Measurements from ENCODE around the gene ANKRD33B.

Gene ANKRD33B

DNA sequence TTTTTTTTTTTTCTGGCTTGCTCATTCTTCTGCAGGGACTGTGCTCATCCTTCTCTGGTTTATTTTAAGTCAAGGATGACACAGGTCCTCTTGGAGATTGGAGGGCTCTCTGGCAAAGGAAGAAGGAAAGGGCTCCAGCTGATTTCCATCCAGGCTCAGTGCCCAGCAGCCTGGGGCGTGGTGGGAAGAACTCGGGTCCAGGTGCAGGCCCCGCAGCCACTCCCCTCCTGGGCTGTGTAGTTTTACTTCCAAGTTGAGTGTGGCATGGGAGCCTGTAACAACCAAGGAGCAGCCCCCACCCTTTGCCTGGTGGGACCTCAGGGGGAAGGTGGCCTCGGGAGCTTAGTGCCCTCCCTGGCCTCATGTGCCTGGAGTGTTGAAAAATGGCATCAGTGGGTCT is 58.9 kb downstream of the ANKRD33B start:
- H4K20me1 ChIP-seq = peaks cover 0 to 47% (median 0%) of the 10 kb centered on the region in 11 experiments; a peak in 5 of 22 replicates

DNA sequence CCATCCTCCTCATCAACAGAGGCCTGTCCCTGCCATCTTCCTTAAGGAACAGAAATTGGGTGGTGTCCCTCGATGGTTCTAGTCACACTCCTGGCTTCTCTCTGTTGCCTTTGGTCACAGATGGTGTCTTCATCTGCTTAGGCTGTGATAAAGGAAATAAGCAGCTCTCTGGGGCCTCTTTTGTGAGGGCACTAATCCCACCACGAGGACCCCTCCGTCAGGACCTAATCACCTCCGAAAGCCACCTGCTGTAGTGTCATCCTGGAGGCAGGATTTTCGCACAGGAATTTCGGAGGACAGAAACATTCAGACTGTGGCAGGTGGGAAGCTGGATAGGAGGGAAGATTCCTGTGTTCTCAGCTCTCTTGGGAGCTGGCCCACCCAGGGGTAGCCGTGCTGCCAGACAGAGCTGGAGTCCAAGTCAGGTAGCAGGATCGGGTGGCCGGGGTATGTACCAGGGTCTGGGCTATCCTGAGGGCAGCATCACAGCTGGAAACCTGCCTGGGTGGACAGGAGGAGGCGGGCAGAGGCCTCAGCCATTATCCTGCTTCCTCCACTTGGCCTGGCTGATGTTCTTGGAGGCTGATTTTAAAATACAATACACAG is 59.5 kb downstream of the ANKRD33B start:
- peaks cover 18 to 51% (median 37%) of the 10 kb centered on the region in 10 experiments for H3K4me1 ChIP-seq
- H3K36me3 ChIP-seq = peaks cover 4 to 73% (median 60%) of the 10 kb centered on the region in 11 experiments; a peak in 17 of 22 replicates
- peak overlapping the region in 1 of 11 experiments; percentile 40; a peak in 1 of 22 replicates for H3K9ac ChIP-seq
- H3K4me2 ChIP-seq = no peak overlapping the region
- H3K9me3 ChIP-seq (replicated peaks in 1 of 11) = peaks cover 0 to 34% (median 30%) of the 10 kb centered on the region in 11 experiments; a peak in 18 of 22 replicates
- H3K4me3 ChIP-seq = no peak overlapping the region
- no peaks in the 10 kb centered on the region for H3K27me3 ChIP-seq
- peaks cover 0 to 44% (median 0%) of the 10 kb centered on the region in 11 experiments; a peak in 8 of 22 replicates for H4K20me1 ChIP-seq
- peak overlapping the region in 5 of 11 experiments; percentile 8 to 42 (median 21); a peak in 4 of 22 replicates for H3K27ac ChIP-seq
- no peak for TF ChIP-seq Cebpa-rat (IDR thresholded peaks at IDR 0.05)

More for the DNA sequence above, 58.9 kb downstream of the ANKRD33B start:
- TF ChIP-seq Cebpa-rat (IDR thresholded peaks at IDR 0.05) = no peak
- H3K27ac ChIP-seq = peak overlapping the region in 4 of 11 experiments; percentile 8 to 42 (median 16); a peak in 4 of 22 replicates
- H3K4me1 ChIP-seq = peaks cover 18 to 47% (median 34%) of the 10 kb centered on the region in 10 experiments
- H3K9me3 ChIP-seq (replicated peaks in 1 of 11) = peaks cover 0 to 40% (median 36%) of the 10 kb centered on the region in 11 experiments; a peak in 18 of 22 replicates
- 0 out of 22 replicates have a peak overlapping the region, but pooled peaks of 1 of the 11 experiments have one; percentile 2 for H3K9ac ChIP-seq
- no peak overlapping the region; a peak in 1 of 22 replicates for H3K4me2 ChIP-seq
- H3K4me3 ChIP-seq = no peak overlapping the region
- H3K36me3 ChIP-seq = peaks cover 5 to 79% (median 66%) of the 10 kb centered on the region in 11 experiments; a peak in 17 of 22 replicates
- H3K27me3 ChIP-seq = no peaks in the 10 kb centered on the region

DNA sequence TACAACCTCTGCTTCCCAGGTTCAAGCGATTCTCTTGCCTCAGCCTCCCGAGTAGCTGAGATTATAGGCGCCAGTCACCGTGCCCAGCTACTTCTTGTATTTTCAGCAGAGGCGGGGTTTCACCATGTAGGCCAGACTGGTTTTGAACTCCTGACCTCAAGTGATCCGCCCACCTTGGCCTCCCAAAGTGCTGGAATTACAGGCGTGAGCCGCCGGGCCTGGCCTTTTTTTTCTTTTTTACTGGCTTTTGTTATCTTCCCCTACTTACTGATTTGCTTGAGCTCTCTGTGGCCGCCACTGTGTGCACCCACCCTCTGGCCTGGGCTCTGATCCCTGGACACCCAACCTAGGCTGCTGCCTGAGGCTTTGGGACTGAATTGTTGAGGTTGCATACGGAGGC is 60.3 kb downstream of the ANKRD33B start:
- H3K9me3 ChIP-seq (replicated peaks in 1 of 11) = peaks cover 0 to 26% (median 24%) of the 10 kb centered on the region in 11 experiments; a peak in 18 of 22 replicates
- peak overlapping the region in 3 of 11 experiments; percentile 6 to 20 (median 8); a peak in 1 of 22 replicates for H3K9ac ChIP-seq
- H3K4me2 ChIP-seq = no peak overlapping the region
- H4K20me1 ChIP-seq = peaks cover 0 to 46% (median 0%) of the 10 kb centered on the region in 11 experiments; a peak in 8 of 22 replicates
- H3K4me1 ChIP-seq = peaks cover 18 to 59% (median 45%) of the 10 kb centered on the region in 10 experiments
- no peaks in the 10 kb centered on the region for H3K27me3 ChIP-seq
- no peak for TF ChIP-seq Cebpa-rat (IDR thresholded peaks at IDR 0.05)
- H3K27ac ChIP-seq = peak overlapping the region in 5 of 11 experiments; percentile 71 to 80 (median 76); a peak in 9 of 22 replicates
- no peak overlapping the region for H3K4me3 ChIP-seq
- H3K36me3 ChIP-seq = peaks cover 0 to 67% (median 52%) of the 10 kb centered on the region in 11 experiments; a peak in 17 of 22 replicates

DNA sequence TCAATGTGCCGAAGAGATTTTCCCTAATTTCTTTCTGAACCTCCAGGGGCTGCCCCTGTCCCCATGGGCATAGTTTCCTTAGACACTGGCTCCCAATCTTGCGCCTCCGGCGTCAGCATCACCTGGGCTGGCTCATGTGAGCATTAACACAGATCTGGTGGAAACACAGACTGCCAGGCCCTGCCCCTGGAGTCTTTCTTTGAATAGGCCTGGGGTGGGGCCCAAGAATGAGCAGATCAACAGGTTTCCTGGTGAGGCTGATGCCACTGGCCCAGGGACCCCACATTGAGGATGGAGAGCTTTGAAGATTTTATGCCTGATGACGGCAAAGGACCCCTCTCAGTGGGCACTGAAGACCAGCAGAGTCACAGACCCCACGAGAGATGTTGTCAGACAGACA is 60.8 kb downstream of the ANKRD33B start:
- H3K36me3 ChIP-seq = peaks cover 0 to 63% (median 47%) of the 10 kb centered on the region in 11 experiments; a peak in 16 of 22 replicates
- peaks cover 18 to 64% (median 49%) of the 10 kb centered on the region in 10 experiments for H3K4me1 ChIP-seq
- H3K4me3 ChIP-seq = no peak overlapping the region
- peak overlapping the region in 4 of 11 experiments; percentile 6 to 72 (median 14); a peak in 1 of 22 replicates for H3K9ac ChIP-seq
- peaks cover 0 to 46% (median 0%) of the 10 kb centered on the region in 11 experiments; a peak in 8 of 22 replicates for H4K20me1 ChIP-seq
- no peaks in the 10 kb centered on the region for H3K27me3 ChIP-seq
- peak overlapping the region in 2 of 11 experiments; percentile 83 to 90; a peak in 2 of 22 replicates for H3K4me2 ChIP-seq
- H3K9me3 ChIP-seq (replicated peaks in 1 of 11) = peaks cover 0 to 21% (median 19%) of the 10 kb centered on the region in 11 experiments; a peak in 18 of 22 replicates
- TF ChIP-seq Cebpa-rat (IDR thresholded peaks at IDR 0.05) = no peak
- H3K27ac ChIP-seq = peak overlapping the region in 5 of 11 experiments; percentile 71 to 80 (median 76); a peak in 10 of 22 replicates

DNA sequence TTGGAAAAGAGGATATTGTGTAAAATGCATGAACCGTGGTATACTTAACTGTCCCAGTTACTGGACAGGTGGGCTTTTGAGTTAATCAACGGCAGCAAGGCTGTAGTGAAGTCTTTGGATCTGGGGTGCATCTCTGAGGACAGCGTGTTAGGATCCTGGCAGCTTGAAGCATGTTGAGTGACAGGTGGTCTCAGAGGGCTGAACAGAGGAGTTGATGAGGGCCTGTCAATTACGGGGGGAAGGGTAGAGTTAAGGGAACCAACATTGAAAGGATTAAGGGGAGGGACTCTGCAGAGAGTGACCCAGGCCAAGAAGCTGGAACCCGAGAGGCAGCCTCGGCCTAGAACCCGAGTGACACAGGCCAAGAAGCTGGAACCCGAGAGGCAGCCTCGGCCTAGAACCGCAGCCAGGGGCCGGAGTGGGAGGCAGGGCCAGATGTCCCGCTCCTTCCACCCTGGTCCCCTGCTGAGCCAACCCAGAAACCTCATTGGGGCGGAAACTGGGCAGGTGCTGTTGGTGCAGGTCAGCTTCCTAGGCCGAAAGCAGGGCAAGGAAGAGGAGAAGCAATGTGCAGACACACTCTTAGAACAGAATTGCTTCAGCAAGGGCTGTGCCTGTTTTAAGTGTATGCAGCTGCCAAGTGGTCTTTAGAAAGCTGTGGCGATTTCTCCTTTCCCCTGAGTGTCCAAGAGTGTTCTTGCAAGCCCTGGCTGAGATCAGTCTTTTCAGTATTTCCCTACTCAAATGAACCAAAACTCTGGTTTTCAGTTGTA is 62.0 kb downstream of the ANKRD33B start:
- Histone ChIP-seq H3K27me3 (no peaks in the 10 kb centered on the region), H3K4me1 (peaks cover 27 to 76% (median 61%) of the 10 kb centered on the region in 10 experiments), H3K36me3 (peaks cover 0 to 55% (median 35%) of the 10 kb centered on the region in 11 experiments; a peak in 16 of 22 replicates), H3K4me2 (peak overlapping the region in 10 of 11 experiments; percentile 75 to 96 (median 87); a peak in 21 of 22 replicates), H3K4me3 (no peak overlapping the region), H3K27ac (peak overlapping the region in 9 of 11 experiments; percentile 60 to 80 (median 74); a peak in 17 of 22 replicates), H4K20me1 (peaks cover 0 to 52% (median under 1%) of the 10 kb centered on the region in 11 experiments; a peak in 9 of 22 replicates), H3K9ac (peak overlapping the region in 8 of 11 experiments; percentile 34 to 77 (median 54); a peak in 13 of 22 replicates), H3K9me3 (replicated peaks in 1 of 11) (peaks cover 0 to 9% (median 7%) of the 10 kb centered on the region in 11 experiments; a peak in 17 of 22 replicates)
- no peak for TF ChIP-seq Cebpa-rat (IDR thresholded peaks at IDR 0.05)

DNA sequence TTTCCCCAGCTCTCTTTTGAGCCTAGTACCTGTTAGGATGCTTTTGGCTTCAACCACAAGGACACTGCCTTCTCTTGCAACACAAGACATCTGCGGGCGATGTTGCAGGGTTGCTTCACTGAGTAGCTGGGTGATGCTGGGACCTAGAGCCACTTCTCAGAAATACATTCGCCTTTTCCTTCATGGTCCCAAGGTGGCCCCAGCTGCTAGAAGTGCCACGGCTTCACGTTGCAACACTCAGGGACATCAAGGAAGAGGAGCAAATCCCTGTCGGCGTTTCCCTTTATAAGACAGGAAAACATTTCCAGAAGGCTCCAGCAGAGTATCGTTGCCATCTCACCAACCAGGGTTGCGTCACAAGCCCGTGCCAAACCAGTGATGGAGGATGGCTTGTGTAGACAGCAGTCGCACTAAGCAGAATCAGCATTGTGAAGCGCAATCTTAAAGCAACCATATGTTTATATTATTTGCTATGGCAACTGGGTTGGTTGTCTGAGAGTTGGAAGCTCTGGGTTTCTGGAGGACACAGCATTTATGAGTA is 62.7 kb downstream of the ANKRD33B start:
- Histone ChIP-seq H3K36me3 (peaks cover 0 to 49% (median 28%) of the 10 kb centered on the region in 11 experiments; a peak in 14 of 22 replicates), H4K20me1 (peaks cover 0 to 58% (median 6%) of the 10 kb centered on the region in 11 experiments; a peak in 9 of 22 replicates), H3K27ac (peak overlapping the region in 9 of 11 experiments; percentile 71 to 80 (median 74); a peak in 18 of 22 replicates), H3K27me3 (no peaks in the 10 kb centered on the region), H3K4me2 (peak overlapping the region; percentile 75 to 96 (median 87); a peak in 21 of 22 replicates), H3K4me1 (peaks cover 34 to 82% (median 68%) of the 10 kb centered on the region in 10 experiments), H3K4me3 (peak overlapping the region in 4 of 10 experiments; percentile 52 to 66 (median 60); a peak in 6 of 20 replicates), H3K9me3 (replicated peaks in 1 of 11) (peaks cover 0 to 3% (median under 1%) of the 10 kb centered on the region in 11 experiments; a peak in 6 of 22 replicates), H3K9ac (peak overlapping the region in 9 of 11 experiments; percentile 63 to 79 (median 73); a peak in 13 of 22 replicates)
- TF ChIP-seq Cebpa-rat (IDR thresholded peaks at IDR 0.05) = peak in 7 of 11 experiments; percentile 33 to 91 (median 82); a peak in 11 of 22 replicates

DNA sequence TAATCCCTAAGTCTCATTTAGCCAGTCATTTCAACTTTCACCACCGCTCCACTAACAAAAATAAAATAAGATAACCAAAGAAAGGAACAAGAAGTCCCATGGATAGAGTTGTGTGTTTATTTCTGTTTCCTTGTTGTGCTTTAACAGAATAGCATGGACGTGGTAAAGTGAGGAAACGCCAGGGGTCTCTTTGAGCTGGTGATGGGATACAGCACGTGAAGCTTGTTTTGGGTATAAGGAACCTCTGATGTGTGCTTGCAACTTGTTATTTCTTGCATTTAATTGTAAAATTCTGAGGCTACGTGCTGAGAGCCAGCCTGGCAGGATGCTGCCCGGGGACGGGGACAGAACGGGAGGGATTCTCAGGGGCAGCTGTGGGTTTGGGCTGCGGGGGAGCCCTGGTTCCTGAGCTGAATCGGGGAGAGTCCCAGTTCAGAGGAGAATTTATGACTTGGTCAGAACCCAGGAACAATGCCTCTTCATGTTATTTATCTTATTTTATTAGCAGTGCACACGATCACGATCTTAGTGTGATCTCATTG is 63.4 kb downstream of the ANKRD33B start:
- Histone ChIP-seq H3K36me3 (peaks cover 0 to 42% (median 21%) of the 10 kb centered on the region in 11 experiments; a peak in 13 of 22 replicates), H3K27ac (peak overlapping the region in 10 of 11 experiments; percentile 39 to 80 (median 74); a peak in 20 of 22 replicates), H3K9me3 (replicated peaks in 1 of 11) (no peaks in the 10 kb centered on the region), H3K27me3 (no peaks in the 10 kb centered on the region), H3K4me1 (peaks cover 38 to 88% (median 72%) of the 10 kb centered on the region in 10 experiments), H3K4me3 (peak overlapping the region in 9 of 10 experiments; percentile 39 to 66 (median 49); a peak in 17 of 20 replicates), H4K20me1 (peaks cover 0 to 63% (median 8%) of the 10 kb centered on the region in 11 experiments; a peak in 9 of 22 replicates), H3K9ac (peak overlapping the region; percentile 52 to 79 (median 73); a peak in 21 of 22 replicates), H3K4me2 (peak overlapping the region; percentile 75 to 96 (median 87))
- TF ChIP-seq Cebpa-rat (IDR thresholded peaks at IDR 0.05) = no peak
